ENCODE measurements around the gene ERCC6L2. TPM values are rescaled to one million over a fixed set of nuclear protein-coding genes. Genes with fewer than 3 reads are reported as not detected.

Gene ERCC6L2
- total RNA-seq, 1 donor from 2014 or later: 52.3 TPM

- H3K36me3 Mint-ChIP-seq (ENCODE audit: low read depth): peaks cover 55% of the 10 kb centered on the region
- no peak for DNase-seq
- H3K4me3 Mint-ChIP-seq: no peak overlapping the region
- ChIA-PET CTCF (interaction anchor here (0.5 kb wide), 1 partner anchor 204 kb away, joined by 3 read pairs; no protein-coding TSS in a partner anchor), POLR2A (no interaction called here)
- intact Hi-C loops (cut with micrococcal nuclease): no loop called here
- no peak for ATAC-seq (ENCODE audit: low read depth)
- H3K4me1 Mint-ChIP-seq: no peaks in the 10 kb centered on the region
- H3K27ac Mint-ChIP-seq: no peak overlapping the region
- peaks cover 2% of the 10 kb centered on the region for H3K27me3 Mint-ChIP-seq
- no peak for TF ChIP-seq CTCF (IDR thresholded peaks at IDR 0.05)
- no peaks in the 10 kb centered on the region for H3K9me3 Mint-ChIP-seq
Observed at GRCh38 chr9:96014078-96014477, 138.6 kb downstream of the ERCC6L2 start.

- H3K36me3 Mint-ChIP-seq (ENCODE audit: low read depth): peaks cover 36% of the 10 kb centered on the region
- peaks cover 13% of the 10 kb centered on the region for H3K4me1 Mint-ChIP-seq
- no peak for DNase-seq
Observed at GRCh38 chr9:96015876-96016686, 140.6 kb downstream of the ERCC6L2 start.

More at GRCh38 chr9:96015876-96016686, 140.6 kb downstream of the ERCC6L2 start:
- ChIA-PET POLR2A (no interaction called here), CTCF (no interaction called here)
- H3K27ac Mint-ChIP-seq: no peak overlapping the region
- peaks cover 14% of the 10 kb centered on the region for H3K27me3 Mint-ChIP-seq
- TF ChIP-seq CTCF (IDR thresholded peaks at IDR 0.05): no peak
- ATAC-seq (ENCODE audit: low read depth): no peak
- H3K9me3 Mint-ChIP-seq: no peaks in the 10 kb centered on the region
- intact Hi-C loops (cut with micrococcal nuclease): no loop called here
- no peak overlapping the region for H3K4me3 Mint-ChIP-seq

All from activated B cell treated with CpG ODN at 0.5 μM for 24 hours (primary cell).